GM18526 (cell line): ENCODE results near the gene BLVRB.

Experiments used
- POLR2A ChIP-seq: IDR thresholded peaks from 3 replicates; pipeline ENCODE4 v1.6.1; 2011; ENCODE audit not compliant: insufficient read length; ENCODE audit errors: extremely low read depth

BLVRB gene

GRCh38 chr19:40441719-40442253, 23.8 kb downstream of the BLVRB start:
- TF ChIP-seq POLR2A: no peak

DNA sequence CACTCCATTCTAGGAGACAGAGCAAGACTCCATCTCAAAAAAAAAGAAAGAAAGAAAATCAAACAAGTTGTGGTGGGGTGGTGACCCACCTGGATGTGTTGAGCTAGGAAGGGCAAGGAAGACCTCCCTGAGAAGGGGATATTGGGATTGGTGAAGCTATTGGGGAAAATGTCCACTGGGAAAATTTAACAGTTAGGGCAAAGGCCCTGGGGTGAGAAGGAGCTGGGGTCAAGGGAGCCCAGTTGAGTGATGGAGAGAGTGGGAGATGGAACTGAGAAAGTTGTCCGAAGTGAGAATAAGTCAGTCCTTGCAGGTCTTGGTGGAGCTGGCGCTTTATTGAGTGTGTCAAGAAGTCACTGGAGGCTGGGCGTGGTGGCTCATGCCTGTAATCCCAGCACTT, 27.3 kb downstream of the BLVRB start:
- no peak for TF ChIP-seq POLR2A

- peak; percentile 45 for TF ChIP-seq POLR2A
Measured at GRCh38 chr19:40433391-40434216, 31.9 kb downstream of the BLVRB start.

DNA sequence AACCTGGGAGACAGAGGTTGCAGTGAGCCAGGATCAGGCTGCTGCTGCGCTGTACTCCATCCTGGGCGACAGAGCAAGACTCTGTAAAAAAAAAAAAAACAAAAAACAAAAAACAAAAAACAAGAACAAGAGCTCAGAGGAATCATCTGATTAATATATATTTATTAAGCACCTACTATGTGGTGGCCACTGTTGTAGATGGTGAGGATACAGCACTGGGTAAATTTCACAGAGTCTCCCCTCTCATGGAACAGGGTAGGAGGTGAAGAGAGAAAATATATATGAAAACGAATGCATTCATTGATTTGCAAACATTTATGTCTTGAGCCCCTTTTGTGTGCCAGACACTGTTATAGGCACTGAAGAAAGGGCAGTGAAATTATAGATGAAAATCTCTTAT, 33.8 kb downstream of the BLVRB start:
- no peak for TF ChIP-seq POLR2A

DNA sequence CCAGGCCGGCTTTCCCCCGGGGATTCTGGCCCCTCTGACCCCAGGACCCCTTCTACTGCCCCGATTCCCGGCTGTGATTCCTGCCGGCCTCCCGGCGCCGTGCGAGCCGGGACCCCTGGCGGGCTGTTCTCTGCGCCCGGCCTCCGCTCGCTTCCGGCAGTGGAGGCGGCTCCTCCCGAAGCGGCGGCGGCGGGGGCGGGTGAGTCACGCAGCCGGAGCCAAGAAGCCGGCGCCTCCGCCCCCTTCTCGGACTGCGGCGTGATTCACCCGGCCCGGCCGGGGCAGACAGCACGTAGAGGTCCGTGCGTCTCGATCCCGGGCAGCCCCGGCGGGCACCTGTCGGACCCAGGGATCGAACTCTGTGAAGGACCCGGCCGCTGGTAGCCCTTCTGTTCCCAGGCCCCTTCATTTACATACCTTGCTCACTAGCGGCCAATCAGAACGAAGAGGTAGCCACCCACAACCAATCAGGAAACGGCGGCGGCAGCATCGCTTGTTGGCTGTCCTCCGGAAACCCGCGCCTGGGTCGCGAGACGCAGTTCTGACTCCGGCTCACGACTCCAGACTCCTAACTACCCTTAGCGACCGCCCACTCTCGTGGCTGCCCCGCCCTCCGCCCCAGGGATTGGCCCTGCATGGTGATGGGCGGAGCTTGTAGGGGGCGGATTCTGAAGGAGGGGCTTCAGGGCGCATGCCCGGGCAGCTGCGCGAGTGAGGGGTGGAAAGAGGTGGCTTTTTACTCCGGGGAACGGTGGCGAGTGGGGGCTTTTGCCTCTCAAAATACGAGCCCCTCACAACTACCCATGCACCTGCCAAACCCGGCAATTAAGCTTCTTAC, 39.9 kb downstream of the BLVRB start, which contains the start of gene SERTAD1:
Gene SERTAD1 (minus strand): TSS at position 543 of the 838 bp plus-strand sequence. CDS start 2,446 bp downstream, outside the sequence.
- peak; percentile 99 for TF ChIP-seq POLR2A

GRCh38 chr19:40424637-40425449, 40.7 kb downstream of the BLVRB start:
- no peak for TF ChIP-seq POLR2A

GRCh38 chr19:40423938-40424337, 41.6 kb downstream of the BLVRB start:
- TF ChIP-seq POLR2A: no peak

DNA sequence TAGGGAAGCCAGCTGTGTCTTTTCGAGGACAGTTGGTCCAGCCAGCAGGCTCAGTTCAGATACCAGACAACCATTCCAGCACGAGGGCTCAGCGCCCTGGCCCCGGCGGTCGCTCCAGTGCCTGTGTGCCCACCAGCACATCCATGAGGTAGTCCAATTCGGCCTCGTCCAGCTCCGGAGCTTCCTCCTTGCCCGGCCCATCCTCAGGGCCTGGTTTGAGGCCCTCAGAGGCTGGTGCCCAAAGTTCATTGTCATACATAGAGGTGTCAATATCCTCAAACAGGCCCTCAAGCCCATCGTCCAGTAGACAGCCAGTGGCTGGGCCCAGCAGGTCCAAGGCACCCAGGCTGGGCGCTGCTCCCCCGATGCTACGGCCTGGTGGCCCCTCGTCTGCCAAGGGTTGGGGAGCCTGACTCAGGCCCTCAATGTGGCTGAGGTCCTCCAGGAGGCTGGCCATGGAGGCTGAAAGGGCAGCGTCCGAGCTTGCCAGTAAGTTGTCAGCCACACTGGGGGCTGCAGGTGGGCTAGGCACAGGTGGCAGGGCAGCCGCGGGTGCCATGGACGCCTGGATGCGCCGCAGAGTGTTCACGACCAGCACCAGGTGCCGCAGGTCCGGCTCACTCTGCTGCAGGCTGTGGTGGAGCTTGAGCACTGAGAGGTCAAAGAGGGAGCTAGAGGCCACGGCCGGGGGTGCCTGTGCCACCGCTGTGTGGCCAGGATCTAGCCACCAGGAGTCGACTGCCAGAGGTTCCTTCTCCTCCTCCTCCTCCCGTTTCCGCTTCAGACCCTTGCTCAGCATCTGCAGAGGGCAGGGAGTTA, 42.6 kb downstream of the BLVRB start:
- no peak for TF ChIP-seq POLR2A

- TF ChIP-seq POLR2A: no peak
Measured at GRCh38 chr19:40421993-40422747, 43.4 kb downstream of the BLVRB start.

GRCh38 chr19:40420766-40421765, 44.5 kb downstream of the BLVRB start:
- TF ChIP-seq POLR2A: peak; percentile 67

DNA sequence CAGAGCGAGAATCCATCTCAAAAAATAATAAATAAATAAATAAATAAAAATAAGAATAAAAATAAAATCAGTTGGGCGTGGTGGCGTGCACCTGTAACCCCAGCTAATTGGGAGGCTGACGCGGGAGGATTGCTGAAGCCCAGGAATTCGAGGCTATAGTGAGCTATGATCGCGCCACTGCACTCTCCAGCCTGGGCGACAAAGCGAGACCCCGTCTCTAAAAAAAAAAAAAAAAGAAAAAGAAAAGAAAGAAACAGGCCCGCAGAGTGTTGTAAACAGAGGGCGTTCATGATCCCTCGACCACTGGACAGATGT, 45.1 kb downstream of the BLVRB start:
- TF ChIP-seq POLR2A: no peak

DNA sequence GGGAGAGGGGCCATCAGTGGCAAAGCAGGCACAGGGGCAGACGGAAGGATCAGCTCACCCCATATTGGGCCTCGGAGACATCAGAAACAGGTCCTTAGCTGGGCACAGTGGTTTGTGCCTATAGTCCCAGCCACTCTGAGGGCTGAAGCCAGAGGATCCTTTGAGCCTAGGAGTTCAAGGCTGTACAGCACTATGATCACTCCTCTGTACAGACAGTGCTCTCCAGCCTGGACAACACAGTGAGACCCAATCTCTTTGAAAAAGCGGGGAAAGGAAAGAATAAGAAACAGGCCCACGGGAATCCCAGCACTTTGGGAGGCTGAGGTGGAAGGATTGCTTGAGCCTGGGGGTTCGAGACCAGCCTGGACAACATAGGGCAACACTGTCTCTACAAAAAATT, 45.8 kb downstream of the BLVRB start:
- no peak for TF ChIP-seq POLR2A
